ENCODE measurements around the gene RIIAD1.
A peak's percentile ranks its signal among the peaks of the same experiment; 100 is the strongest.
"Not testable (repeated sequence)": the region's sequence is repeated elsewhere in the genome, so short reads cannot be mapped to it uniquely, and the experiment has no call there.

Gene RIIAD1

GRCh38 chr1:151737026-151737425, 15.7 kb downstream of the RIIAD1 start:
- DNase-seq = no peak

GRCh38 chr1:151737479-151737878, 16.2 kb downstream of the RIIAD1 start:
- DNase-seq = no peak

GRCh38 chr1:151739590-151740355, 18.5 kb downstream of the RIIAD1 start:
- DNase-seq = no peak

GRCh38 chr1:151741516-151741915, 20.2 kb downstream of the RIIAD1 start:
- no peak for DNase-seq

- no peak for DNase-seq
Measured at GRCh38 chr1:151756291-151756690, 35.0 kb downstream of the RIIAD1 start.

- no peak for DNase-seq
Measured at GRCh38 chr1:151759241-151759640, 37.9 kb downstream of the RIIAD1 start.

- DNase-seq = no peak
Measured at GRCh38 chr1:151760597-151761385, 39.5 kb downstream of the RIIAD1 start.

GRCh38 chr1:151762941-151763921, 41.9 kb downstream of the RIIAD1 start, which contains the start of gene MRPL9:
MRPL9 (minus strand) TSS chr1:151763496; CDS start chr1:151763479, 17 bp downstream.
- peak; percentile 52 to 67 for DNase-seq

GRCh38 chr1:151763990-151764389, 42.7 kb downstream of the RIIAD1 start:
- DNase-seq = no peak

GRCh38 chr1:151768351-151769066, 47.2 kb downstream of the RIIAD1 start:
- not testable (repeated sequence) for DNase-seq

- not testable (repeated sequence) for DNase-seq
Measured at GRCh38 chr1:151769270-151769669, 47.9 kb downstream of the RIIAD1 start.

GRCh38 chr1:151773702-151774101, 52.4 kb downstream of the RIIAD1 start:
- no peak for DNase-seq

- DNase-seq = no peak
Measured at GRCh38 chr1:151774256-151774922, 53.1 kb downstream of the RIIAD1 start.

GRCh38 chr1:151775894-151776664, 54.8 kb downstream of the RIIAD1 start:
- DNase-seq = no peak

GRCh38 chr1:151776665-151777062, 55.3 kb downstream of the RIIAD1 start:
- no peak for DNase-seq

- DNase-seq = no peak
Measured at GRCh38 chr1:151777317-151777716, 56.0 kb downstream of the RIIAD1 start.

Data from bone marrow (tissue), 2 donors.